Coronary artery (tissue), 2 donors: ENCODE data around the gene ARL5C.

Experiments used
- DNase-seq: peaks from one replicate; pipeline ENCODE4 v3.0.0-alpha.2; 2017; ENCODE audit warnings: low spot score
- H3K27ac ChIP-seq, 2 donors: fragments of 200-600 bp; sonication (generic); one replicate each; pipeline ENCODE4 v1.5.1; 2016 to 2019
- H3K4me3 ChIP-seq: fragments of 200-600 bp; sonication (generic); 2 replicates; pipeline ENCODE4 v1.5.1; 2016; ENCODE audit warnings: mild to moderate bottlenecking, moderate library complexity
- TF ChIP-seq, protein P1 (sequence below): fragments of 200-600 bp; sonication (generic); IDR thresholded peaks from one replicate; pipeline ENCODE4 v1.5.1; 2019; ENCODE audit warnings: antibody characterized with exemption

ARL5C gene

DNA sequence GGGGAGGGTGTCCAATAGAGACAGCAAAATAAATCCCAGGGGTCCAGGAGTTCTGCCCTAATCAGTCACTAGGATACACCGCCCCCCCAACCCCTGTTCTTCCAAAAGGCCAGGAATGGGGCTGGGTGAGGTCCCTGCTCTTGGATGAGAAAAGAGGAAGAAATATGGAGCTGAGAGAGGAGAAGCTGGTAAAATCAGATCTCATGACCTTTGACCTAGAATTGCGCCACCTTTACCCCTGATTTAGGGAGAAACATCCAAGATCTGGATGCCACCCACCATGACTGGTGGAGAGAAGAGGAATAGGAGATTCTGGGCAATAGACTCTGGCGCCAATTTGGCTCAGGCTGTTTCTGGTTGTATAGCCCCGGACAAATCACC, 32.2 kb upstream of the ARL5C start:
- Histone ChIP-seq H3K27ac (peak overlapping the region; percentile 92 to 99), H3K4me3 (peak overlapping the region; percentile 97)
- TF ChIP-seq, protein P1, sequence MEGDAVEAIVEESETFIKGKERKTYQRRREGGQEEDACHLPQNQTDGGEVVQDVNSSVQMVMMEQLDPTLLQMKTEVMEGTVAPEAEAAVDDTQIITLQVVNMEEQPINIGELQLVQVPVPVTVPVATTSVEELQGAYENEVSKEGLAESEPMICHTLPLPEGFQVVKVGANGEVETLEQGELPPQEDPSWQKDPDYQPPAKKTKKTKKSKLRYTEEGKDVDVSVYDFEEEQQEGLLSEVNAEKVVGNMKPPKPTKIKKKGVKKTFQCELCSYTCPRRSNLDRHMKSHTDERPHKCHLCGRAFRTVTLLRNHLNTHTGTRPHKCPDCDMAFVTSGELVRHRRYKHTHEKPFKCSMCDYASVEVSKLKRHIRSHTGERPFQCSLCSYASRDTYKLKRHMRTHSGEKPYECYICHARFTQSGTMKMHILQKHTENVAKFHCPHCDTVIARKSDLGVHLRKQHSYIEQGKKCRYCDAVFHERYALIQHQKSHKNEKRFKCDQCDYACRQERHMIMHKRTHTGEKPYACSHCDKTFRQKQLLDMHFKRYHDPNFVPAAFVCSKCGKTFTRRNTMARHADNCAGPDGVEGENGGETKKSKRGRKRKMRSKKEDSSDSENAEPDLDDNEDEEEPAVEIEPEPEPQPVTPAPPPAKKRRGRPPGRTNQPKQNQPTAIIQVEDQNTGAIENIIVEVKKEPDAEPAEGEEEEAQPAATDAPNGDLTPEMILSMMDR, result no peak
- no peak for DNase-seq

DNA sequence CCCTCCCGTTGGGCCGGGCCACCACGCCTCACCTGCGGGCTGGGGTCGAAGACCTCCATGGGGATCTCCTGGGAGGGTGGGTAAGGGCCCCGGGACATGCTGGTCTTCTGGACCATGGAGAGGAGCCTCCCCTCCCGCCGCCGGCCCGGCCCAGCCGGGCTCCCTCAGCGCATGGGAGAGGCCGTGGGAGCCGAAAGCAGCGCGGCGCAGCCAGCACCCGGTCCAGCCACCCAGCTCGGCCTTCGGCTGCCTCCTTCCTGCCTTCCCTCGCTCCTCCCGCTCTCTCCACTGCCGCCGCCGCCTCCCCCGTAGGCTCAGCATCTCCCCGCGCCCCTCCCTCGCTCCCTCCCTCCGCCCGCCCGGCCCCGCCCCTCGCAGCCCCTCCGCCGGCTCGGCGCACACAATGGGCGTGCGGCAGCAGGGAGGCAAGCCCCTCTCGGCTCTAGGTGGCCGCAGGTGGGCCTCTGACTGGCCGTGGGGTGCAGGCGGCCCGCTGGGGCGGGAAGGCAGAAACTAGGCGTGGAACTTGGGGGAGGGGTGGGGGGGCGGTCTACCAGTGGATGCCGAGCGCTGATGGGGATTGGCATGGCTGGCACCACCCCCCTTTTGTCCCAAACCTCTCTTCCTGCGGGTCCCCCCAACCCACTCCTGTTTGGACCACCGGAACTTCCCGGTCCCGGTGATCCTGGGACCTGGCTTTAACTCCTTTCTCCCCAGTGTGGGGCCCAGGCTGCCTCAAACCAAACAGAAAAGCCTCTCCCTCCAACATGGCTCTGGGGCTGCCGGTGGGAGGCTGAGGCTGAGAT, 31.6 kb upstream of the ARL5C start, which contains the start of gene CACNB1:
Gene CACNB1, minus strand, starts transcription at position 290 of the 806 bp plus-strand sequence. Its CDS starts 174 bp downstream, at position 116.
- Histone ChIP-seq H3K4me3 (peak within 1 kb of the TSS; percentile 97), H3K27ac (peak within 1 kb of the TSS; percentile 92 to 99)
- TF ChIP-seq, protein P1, result no peak
- no peak for DNase-seq

DNA sequence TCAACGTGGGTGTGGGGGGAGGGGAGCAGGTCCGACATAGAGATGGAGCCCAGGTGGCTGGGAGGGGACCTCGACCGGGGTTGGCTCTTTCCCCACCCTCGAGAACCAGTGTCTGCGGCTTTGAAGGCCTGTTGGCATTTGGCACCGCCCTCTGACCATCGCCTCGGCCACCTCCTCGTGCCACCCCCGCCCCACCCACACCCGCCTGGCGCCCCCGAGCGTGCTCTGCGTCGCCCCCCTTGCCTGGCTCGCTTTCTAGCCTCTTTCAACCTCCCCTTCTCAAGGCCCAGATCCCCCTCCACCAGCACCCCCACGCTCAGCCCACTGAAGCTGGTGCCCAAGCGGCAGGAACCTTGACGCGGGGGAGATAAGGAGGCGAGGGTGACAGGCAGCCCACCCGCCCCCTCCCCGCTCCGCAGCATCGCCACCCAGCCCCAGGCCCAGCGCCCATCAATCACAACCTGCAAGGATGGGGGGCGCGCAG, 30.9 kb upstream of the ARL5C start:
- no peak for DNase-seq
- Histone ChIP-seq H3K27ac (peak overlapping the region; percentile 92 to 99), H3K4me3 (peak overlapping the region; percentile 97)
- TF ChIP-seq, protein P1, result no peak

DNA sequence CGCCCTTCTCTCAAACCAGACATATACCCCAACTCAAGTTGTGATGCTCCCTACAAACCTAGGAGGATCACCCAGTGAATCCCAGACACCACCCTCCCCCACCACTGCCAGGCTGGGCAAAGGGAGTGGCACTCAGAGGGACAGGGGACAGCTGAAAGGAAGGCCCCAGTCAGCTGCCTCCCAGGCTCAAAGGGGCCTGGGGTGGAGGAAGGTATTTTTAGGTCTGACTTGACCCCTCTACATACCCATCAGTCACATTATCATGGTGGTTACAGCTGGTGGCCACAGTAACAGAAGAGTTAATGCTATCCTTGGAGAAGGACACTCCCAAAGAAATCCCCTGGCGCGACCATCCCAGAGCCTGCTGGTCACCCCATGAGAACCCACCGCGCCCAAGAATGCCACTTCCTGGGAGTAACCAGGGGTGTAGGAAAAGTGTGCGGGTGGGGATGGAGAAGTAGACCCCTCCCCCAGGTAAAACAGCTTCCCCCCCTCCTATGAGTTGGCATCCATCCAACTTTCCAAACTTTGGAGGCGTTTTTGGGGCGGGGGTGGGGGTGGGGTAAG, 30.4 kb upstream of the ARL5C start:
- DNase-seq, result no peak

DNA sequence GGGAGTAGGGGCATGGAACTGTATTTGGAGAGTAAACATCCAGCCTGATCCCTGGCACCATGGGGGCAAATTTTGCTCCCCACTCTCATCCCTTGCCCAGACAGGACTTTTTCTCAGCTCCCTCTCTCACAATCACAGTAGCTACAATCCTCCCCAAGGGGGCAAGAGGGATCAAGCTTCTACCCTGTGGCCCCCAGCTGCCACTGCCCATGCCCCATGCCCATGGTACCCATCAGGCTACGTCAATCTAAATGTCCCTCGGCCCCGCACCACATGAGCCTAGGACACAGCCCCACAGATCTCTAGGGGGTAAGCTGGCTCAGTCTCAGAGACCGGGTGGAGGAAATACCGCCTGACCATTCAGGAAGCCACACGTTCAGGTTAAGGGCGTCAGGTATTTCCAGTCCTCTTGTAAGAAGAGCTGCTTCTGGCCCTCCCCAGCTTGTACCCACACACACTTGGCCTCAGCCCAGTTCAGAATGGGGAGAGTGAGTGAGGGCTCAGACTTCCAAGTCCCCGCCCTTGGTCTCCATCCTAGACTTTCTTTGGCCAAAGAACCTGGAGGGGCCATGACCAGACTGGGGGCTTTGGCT, 29.7 kb upstream of the ARL5C start:
- DNase-seq, result no peak
- TF ChIP-seq, protein P1, result no peak
- peak overlapping the region; percentile 92 to 99 for H3K27ac ChIP-seq
- H3K4me3 ChIP-seq, result peak overlapping the region; percentile 97

More for the DNA sequence above, 30.4 kb upstream of the ARL5C start:
- TF ChIP-seq, protein P1, result no peak
- Histone ChIP-seq H3K27ac (peak overlapping the region; percentile 92 to 99), H3K4me3 (peak overlapping the region; percentile 97)

- DNase-seq, result no peak
- H3K4me3 ChIP-seq, result peak overlapping the region; percentile 97
- TF ChIP-seq, protein P1, result no peak
- H3K27ac ChIP-seq, result peak overlapping the region; percentile 92 to 99
Measured at GRCh38 chr17:39194985-39195524, 29.1 kb upstream of the ARL5C start.
